Naive thymus-derived CD4-positive, alpha-beta T cell (primary cell): ENCODE data around the gene NCSTN. TPM values are rescaled to one million over a fixed set of nuclear protein-coding genes. Genes with fewer than 3 reads are reported as not detected.

Experiments used
- ATAC-seq: fragments of 150-1000 bp; cut with Tn5 transposase; 2 replicates; pipeline ENCODE4 v1.10.0; 2021; ENCODE audit warnings: mild to moderate bottlenecking, moderate library complexity
- CTCF ChIA-PET: fragments of 350-600 bp; sonication (Branson Sonifier 250); formaldehyde crosslinking; loops from one replicate; lab custom pipeline; 2021; ENCODE audit warnings: antibody characterized with exemption; lab: Charles Lee
- POLR2A ChIA-PET: fragments of 350-600 bp; sonication (Branson Sonifier 250); formaldehyde crosslinking; loops from one replicate; lab custom pipeline; 2021; ENCODE audit warnings: antibody characterized with exemption, inconsistent platforms; lab: Charles Lee
- DNase-seq, 9 donors: peaks; one replicate each; pipeline versions ENCODE4 v3.0.0 to v3.0.0-alpha.2; 2020 to 2022; ENCODE audit warnings: mixed read lengths in 1 of 9
- H3K27ac ChIP-seq: one replicate; pipeline ENCODE4 v1.7.0; 2013; ENCODE audit warnings: mild to moderate bottlenecking, low read depth, low read length, moderate library complexity
- H3K27me3 ChIP-seq, 2 donors: one replicate each; pipeline ENCODE4 v1.7.0; 2013; ENCODE audit warnings: low read length in 2 of 2, mild to moderate bottlenecking in 2 of 2, moderate library complexity in 2 of 2; ENCODE audit not compliant: control insufficient read depth in 2 of 2, insufficient read depth in 2 of 2
- H3K36me3 ChIP-seq, 3 experiments: 1 replicate in 2 of 3; 2 replicates in 1 of 3; pipeline ENCODE4 v1.7.0; 2013; ENCODE audit warnings: low read length in 3 of 3, mild to moderate bottlenecking in 3 of 3, moderate library complexity in 1 of 3; ENCODE audit not compliant: insufficient read depth in 3 of 3, control insufficient read depth in 2 of 3
- H3K4me1 ChIP-seq, 2 donors: one replicate each; pipeline ENCODE4 v1.7.0; 2013; ENCODE audit warnings: low read length in 2 of 2, mild to moderate bottlenecking in 2 of 2, moderate library complexity in 1 of 2; ENCODE audit not compliant: control insufficient read depth in 2 of 2, insufficient read depth in 2 of 2
- H3K4me3 ChIP-seq: 2 replicates; pipeline ENCODE4 v1.7.0; 2013; ENCODE audit warnings: mild to moderate bottlenecking, low read length
- H3K9me3 ChIP-seq, 3 experiments: 1 replicate in 2 of 3; 2 replicates in 1 of 3; pipeline ENCODE4 v1.7.0; 2013; ENCODE audit warnings: low read length in 3 of 3; ENCODE audit not compliant: control insufficient read depth in 2 of 3
- H3K27ac Mint-ChIP-seq, 9 donors: one replicate each; pipeline ENCODE4 v1.8.0; 2020 to 2022; ENCODE audit warnings: mixed read lengths in 9 of 9, mild to moderate bottlenecking in 8 of 9, moderate library complexity in 5 of 9, inconsistent platforms in 2 of 9
- H3K27me3 Mint-ChIP-seq, 5 donors: one replicate each; pipeline ENCODE4 v1.8.0; 2021 to 2022; ENCODE audit warnings: mixed read lengths in 5 of 5, mild to moderate bottlenecking in 1 of 5
- H3K36me3 Mint-ChIP-seq, 5 donors: one replicate each; pipeline ENCODE4 v1.8.0; 2020 to 2022; ENCODE audit warnings: mixed read lengths in 5 of 5, mild to moderate bottlenecking in 3 of 5, inconsistent platforms in 1 of 5
- H3K4me1 Mint-ChIP-seq, 7 donors: one replicate each; pipeline ENCODE4 v1.8.0; 2020 to 2022; ENCODE audit warnings: mixed read lengths in 7 of 7, mild to moderate bottlenecking in 3 of 7, inconsistent platforms in 1 of 7
- H3K4me3 Mint-ChIP-seq, 10 donors: one replicate each; pipeline ENCODE4 v1.8.0; 2020 to 2022; ENCODE audit warnings: mild to moderate bottlenecking in 10 of 10, mixed read lengths in 10 of 10, moderate library complexity in 6 of 10, inconsistent platforms in 2 of 10
- H3K9me3 Mint-ChIP-seq, 11 donors: one replicate each; pipeline ENCODE4 v1.8.0; 2020 to 2022; ENCODE audit warnings: mixed read lengths in 11 of 11, mild to moderate bottlenecking in 4 of 11, inconsistent platforms in 1 of 11, moderate library complexity in 1 of 11
- intact Hi-C, 2 donors: fragments of 100-400 bp; cut with micrococcal nuclease; formaldehyde crosslinking; loops; one replicate each; pipeline ENCODE4 v1.15.1; 2023
- polyA plus RNA-seq, 2 donors: library from polyadenylated mRNA; unstranded; fragments of 300-500 nt; fragmentation: Illumina TruSeq; gene quantifications; one replicate each; pipeline ENCODE4 v1.2.3, GENCODE V29; 2021
- total RNA-seq, 6 experiments: library from RNA in 5 of 6; stranded (reverse) in 5 of 6; gene quantifications; 1 replicate in 5 of 6; 2 replicates in 1 of 6; pipeline ENCODE4 v1.2.3 and lab custom pipeline; 2021 to 2026

The NCSTN gene
- 10 to 100 TPM; 68.4 to 91.1 (median 73.5) TPM for total RNA-seq
- 10 to 100 TPM; 69.2 to 85.3 TPM for polyA plus RNA-seq
- total RNA-seq (lab: John Stamatoyannopoulos, UW): 48.5 reads per million, percentile 70 among the genes with 10 or more reads in this experiment

DNA sequence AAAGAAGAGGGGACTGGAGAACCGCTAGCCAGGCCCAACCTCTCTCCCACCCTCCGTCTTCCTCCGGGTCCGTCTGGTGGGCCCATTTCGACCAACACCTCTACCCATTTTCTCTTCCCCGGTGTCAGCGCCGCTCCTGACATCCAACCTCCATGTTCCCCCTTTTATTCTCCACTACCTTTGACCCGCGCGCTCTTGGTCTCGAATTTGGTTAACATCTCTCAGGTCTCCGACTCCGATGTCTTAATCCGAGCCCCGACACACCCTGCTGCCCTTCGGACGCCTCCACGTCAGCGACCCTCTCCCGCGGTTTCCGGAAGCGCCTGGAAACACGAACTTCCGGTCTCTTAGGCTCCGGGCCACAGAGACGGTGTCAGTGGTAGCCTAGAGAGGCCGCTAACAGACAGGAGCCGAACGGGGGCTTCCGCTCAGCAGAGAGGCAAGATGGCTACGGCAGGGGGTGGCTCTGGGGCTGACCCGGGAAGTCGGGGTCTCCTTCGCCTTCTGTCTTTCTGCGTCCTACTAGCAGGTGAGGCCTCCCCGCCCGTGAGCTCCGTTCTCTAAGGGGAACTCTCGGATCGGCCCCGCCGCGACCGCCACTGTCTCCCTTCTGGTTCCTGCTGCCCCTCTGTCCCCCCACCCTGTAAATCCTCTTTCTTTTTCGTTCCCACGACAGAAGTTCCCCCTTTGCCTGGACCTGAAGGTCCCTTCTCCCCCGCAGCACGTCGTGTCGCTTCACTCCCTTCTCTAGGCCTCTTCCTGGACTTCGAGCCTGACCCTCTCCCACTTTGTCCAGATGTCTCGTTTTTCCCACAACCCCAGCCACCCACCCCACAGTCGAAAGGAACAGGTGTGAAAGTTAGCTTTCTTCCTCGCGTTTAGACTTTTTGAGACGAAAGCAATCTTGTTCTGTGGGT is at the start of gene NCSTN, which contains the start of gene COPA:
TSS of gene NCSTN (plus strand) at position 431 of the 917 bp plus-strand sequence. CDS start at position 445, 14 bp downstream.
TSS of gene COPA (minus strand) at position 298 of the 917 bp plus-strand sequence. CDS start at position 218, 80 bp downstream.
- H3K4me1 Mint-ChIP-seq: peaks cover 32 to 78% (median 66%) of the 10 kb centered on the region in 7 donors

DNA sequence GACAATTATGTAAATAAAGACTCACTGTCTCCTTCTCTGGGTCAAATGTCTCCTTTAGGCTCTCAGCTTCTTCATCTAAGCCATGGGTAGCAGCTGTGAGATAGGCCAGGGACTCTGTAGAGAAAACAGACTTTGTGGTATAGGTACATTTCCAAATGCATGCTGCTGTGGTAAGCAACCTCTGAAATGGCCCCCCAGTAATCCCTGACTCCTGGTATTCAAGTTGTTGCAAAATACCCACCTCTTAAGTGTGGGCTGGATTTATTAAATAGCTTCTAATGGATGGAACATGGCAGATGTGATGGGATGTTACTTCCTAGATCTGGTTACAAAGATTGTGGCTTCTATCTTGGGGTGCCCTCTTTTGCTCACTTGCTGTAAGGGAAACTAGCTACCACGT is 47.1 kb upstream of the NCSTN start:
- POLR2A ChIA-PET: interaction anchor here (1.7 kb wide), 1 partner anchor 11 kb away, joined by 6 read pairs; the partner anchor contains the start of gene PEX19
- Mint-ChIP-seq H3K4me3 (no peak overlapping the region), H3K9me3 (peaks cover 0 to 3% (median 0%) of the 10 kb centered on the region in 11 donors), H3K36me3 (peaks cover 32 to 71% (median 43%) of the 10 kb centered on the region in 5 donors), H3K27me3 (no peaks in the 10 kb centered on the region), H3K27ac (peak overlapping the region in 2 of 9 donors; percentile 15 to 36), H3K4me1 (peaks cover 2 to 4% (median 4%) of the 10 kb centered on the region in 7 donors)
- Histone ChIP-seq H3K27ac (no peak overlapping the region), H3K9me3 (no peaks in the 10 kb centered on the region), H3K36me3 (peaks cover 43 to 92% (median 58%) of the 10 kb centered on the region in 3 experiments), H3K4me1 (peaks cover 0 to 3% of the 10 kb centered on the region in 2 donors), H3K4me3 (no peak overlapping the region), H3K27me3 (no peaks in the 10 kb centered on the region)
- DNase-seq (no peak), ATAC-seq (no peak)
- CTCF ChIA-PET: no interaction called here
- intact Hi-C loops: loop anchor here in 1 of 2 donors (5.0 kb wide), 1 partner anchor 41 kb away; no protein-coding TSS in a partner anchor

More for the DNA sequence above, at the start of gene NCSTN, which contains the start of gene COPA:
- H3K36me3 ChIP-seq: peaks cover 16 to 48% (median 19%) of the 10 kb centered on the region in 3 experiments
- ATAC-seq (peak; percentile 98), DNase-seq (peak; percentile 67 to 93 (median 86))
- ChIA-PET POLR2A (interaction anchor here (0.6 to 1.3 kb wide), 7 partner anchors 11 to 1406 kb away, joined by 3 to 5 read pairs (median 3); partner anchors contain the start of genes DCAF8 and DUSP12), CTCF (interaction anchor here (0.6 kb wide), 3 partner anchors 89 to 930 kb away, joined by 3 to 4 read pairs (median 3); no protein-coding TSS in a partner anchor)
- Mint-ChIP-seq H3K9me3 (peaks cover 0 to 1% (median 0%) of the 10 kb centered on the region in 11 donors), H3K27ac (peak within 1 kb of the TSS; percentile 98 to 100 (median 100)), H3K27me3 (no peaks in the 10 kb centered on the region), H3K4me3 (peak within 1 kb of the TSS; percentile 99 to 100 (median 100)), H3K36me3 (peaks cover 15 to 30% (median 22%) of the 10 kb centered on the region in 5 donors)
- intact Hi-C loops: loop anchor here (1.0 to 10.0 kb wide), 12 partner anchors 58 to 792 kb away; partner anchors contain the start of genes DCAF8 (in 2 of the 2), IGSF8 (in 2 of the 2), PEX19 (in 2 of the 2) and PIGM (in 2 of the 2)
- H3K9me3 ChIP-seq: no peaks in the 10 kb centered on the region
- H3K27ac ChIP-seq: peak within 1 kb of the TSS; percentile 98
- H3K27me3 ChIP-seq: no peaks in the 10 kb centered on the region
- H3K4me1 ChIP-seq: peaks cover 23 to 29% of the 10 kb centered on the region in 2 donors
- peak within 1 kb of the TSS; percentile 87 for H3K4me3 ChIP-seq

DNA sequence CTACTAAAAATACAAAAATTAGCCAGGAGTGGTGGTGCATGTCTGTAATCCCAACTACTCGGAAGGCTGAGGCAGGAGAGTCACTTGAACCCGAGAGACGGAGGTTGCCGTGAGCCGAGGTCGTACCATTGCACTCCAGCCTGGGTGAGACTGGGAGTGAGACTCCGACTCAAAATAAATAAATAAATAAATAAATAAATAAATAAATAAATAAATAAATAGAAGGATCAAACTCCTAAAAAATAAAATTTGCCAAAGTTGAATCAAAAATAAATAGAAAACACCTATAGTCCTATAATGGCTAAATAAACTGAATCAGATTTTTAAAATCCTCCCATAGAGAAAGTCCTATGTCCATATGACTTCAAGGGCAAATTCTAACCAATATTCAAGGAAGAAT is 43.0 kb upstream of the NCSTN start:
- no peaks in the 10 kb centered on the region for H3K27me3 ChIP-seq
- Mint-ChIP-seq H3K4me1 (no peaks in the 10 kb centered on the region), H3K36me3 (peaks cover 18 to 53% (median 32%) of the 10 kb centered on the region in 5 donors), H3K27ac (peak overlapping the region in 1 of 9 donors; percentile 26), H3K9me3 (peaks cover 0 to 3% (median 0%) of the 10 kb centered on the region in 11 donors), H3K27me3 (no peaks in the 10 kb centered on the region), H3K4me3 (no peak overlapping the region)
- H3K4me1 ChIP-seq: no peaks in the 10 kb centered on the region
- DNase-seq (no peak), ATAC-seq (no peak)
- no peaks in the 10 kb centered on the region for H3K9me3 ChIP-seq
- POLR2A ChIA-PET: no interaction called here
- intact Hi-C loops: no loop called here
- no peak overlapping the region for H3K4me3 ChIP-seq
- peaks cover 35 to 67% (median 38%) of the 10 kb centered on the region in 3 experiments for H3K36me3 ChIP-seq
- H3K27ac ChIP-seq: no peak overlapping the region
- CTCF ChIA-PET: interaction anchor here (1.5 kb wide), 1 partner anchor 8 kb away, joined by 7 read pairs; no protein-coding TSS in a partner anchor

- no peaks in the 10 kb centered on the region for H3K27me3 ChIP-seq
- ATAC-seq (no peak), DNase-seq (no peak)
- Mint-ChIP-seq H3K4me3 (no peak overlapping the region), H3K27me3 (no peaks in the 10 kb centered on the region), H3K4me1 (no peaks in the 10 kb centered on the region), H3K9me3 (no peaks in the 10 kb centered on the region), H3K27ac (peak overlapping the region in 2 of 9 donors; percentile 25 to 38), H3K36me3 (peaks cover 20 to 59% (median 39%) of the 10 kb centered on the region in 5 donors)
- CTCF ChIA-PET: no interaction called here
- no peak overlapping the region for H3K27ac ChIP-seq
- H3K4me3 ChIP-seq: no peak overlapping the region
- intact Hi-C loops: no loop called here
- POLR2A ChIA-PET: no interaction called here
- peaks cover 40 to 81% (median 42%) of the 10 kb centered on the region in 3 experiments for H3K36me3 ChIP-seq
- no peaks in the 10 kb centered on the region for H3K4me1 ChIP-seq
- H3K9me3 ChIP-seq: no peaks in the 10 kb centered on the region
Measured at GRCh38 chr1:160307118-160307791, 35.9 kb upstream of the NCSTN start.

DNA sequence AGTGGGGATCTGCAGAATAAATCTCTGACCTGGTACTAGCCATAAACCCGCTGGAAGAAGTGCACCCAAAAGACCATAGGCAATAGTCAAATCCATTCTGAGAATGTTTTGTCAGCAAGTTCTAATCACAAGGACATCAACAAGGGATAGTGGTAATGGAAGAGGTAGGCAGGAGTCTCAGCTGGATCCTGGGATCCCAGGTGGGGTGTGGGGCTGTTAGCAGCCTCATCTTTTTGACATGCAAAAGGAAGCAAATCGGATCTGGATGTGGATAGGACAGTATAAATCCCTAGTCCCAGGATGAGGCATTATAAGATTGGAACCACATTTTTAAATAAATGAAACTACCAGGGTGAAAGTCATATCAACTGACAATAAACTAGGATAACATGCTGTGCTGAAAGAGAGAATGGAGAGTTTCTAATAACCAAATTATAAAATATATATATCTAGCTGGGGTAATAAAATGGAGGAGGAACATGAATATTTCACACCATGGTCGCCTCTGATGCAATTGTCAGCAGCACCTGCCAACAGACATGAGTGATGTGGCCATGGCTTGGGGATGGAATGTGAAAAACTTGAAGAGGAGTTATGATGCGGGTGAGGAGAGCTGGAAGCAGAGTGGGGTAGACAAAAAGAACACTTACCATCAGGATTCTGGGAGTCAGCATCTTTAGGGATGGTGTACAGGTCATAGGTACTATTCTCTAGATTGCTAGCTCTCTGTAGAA is 34.6 kb upstream of the NCSTN start:
- ChIA-PET CTCF (no interaction called here), POLR2A (interaction anchor here (1.0 kb wide), 1 partner anchor 16 kb away, joined by 3 read pairs; no protein-coding TSS in a partner anchor)
- Histone ChIP-seq H3K9me3 (no peaks in the 10 kb centered on the region), H3K36me3 (peaks cover 42 to 86% (median 47%) of the 10 kb centered on the region in 3 experiments), H3K27me3 (no peaks in the 10 kb centered on the region), H3K27ac (no peak overlapping the region), H3K4me1 (no peaks in the 10 kb centered on the region), H3K4me3 (no peak overlapping the region)
- DNase-seq (no peak), ATAC-seq (no peak)
- Mint-ChIP-seq H3K4me1 (peaks cover 0 to 2% (median 0%) of the 10 kb centered on the region in 7 donors), H3K36me3 (peaks cover 28 to 62% (median 40%) of the 10 kb centered on the region in 5 donors), H3K27me3 (no peaks in the 10 kb centered on the region), H3K27ac (peak overlapping the region in 4 of 9 donors; percentile 4 to 60 (median 38)), H3K4me3 (no peak overlapping the region), H3K9me3 (no peaks in the 10 kb centered on the region)
- intact Hi-C loops: no loop called here
